ENCODE data around the gene EIF6.
"Not testable (repeated sequence)": the region's sequence is repeated elsewhere in the genome, so short reads cannot be mapped to it uniquely, and the experiment has no call there.

Gene EIF6

GRCh38 chr20:35277531-35278395 is 6.8 kb downstream of the EIF6 start, which contains the start of gene MMP24OS:
TSS of gene MMP24OS (minus strand) at chr20:35278122. CDS start at chr20:35277929, 193 bp downstream.
- DNase-seq, result peak; percentile 82 to 90

DNA sequence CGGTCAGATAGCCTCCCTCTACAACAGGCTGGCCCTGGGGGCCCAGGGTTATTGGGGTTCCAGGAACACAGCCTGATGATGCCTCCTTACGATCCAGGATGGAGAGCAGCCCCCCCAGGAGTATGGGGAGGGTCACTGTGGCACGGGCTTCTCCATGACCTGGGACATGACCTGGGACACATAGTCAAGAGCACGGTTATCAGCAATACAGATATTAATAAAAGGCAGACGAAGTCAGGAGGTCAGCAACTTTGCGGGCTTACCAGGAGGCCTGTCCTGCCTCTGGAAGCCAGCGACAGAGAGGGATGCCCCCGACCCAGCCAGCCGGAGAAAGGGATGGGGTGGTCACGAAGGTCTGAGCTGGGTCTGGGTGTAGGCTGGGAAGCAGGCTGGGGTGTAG is 7.4 kb downstream of the EIF6 start:
- DNase-seq, result no peak

DNA sequence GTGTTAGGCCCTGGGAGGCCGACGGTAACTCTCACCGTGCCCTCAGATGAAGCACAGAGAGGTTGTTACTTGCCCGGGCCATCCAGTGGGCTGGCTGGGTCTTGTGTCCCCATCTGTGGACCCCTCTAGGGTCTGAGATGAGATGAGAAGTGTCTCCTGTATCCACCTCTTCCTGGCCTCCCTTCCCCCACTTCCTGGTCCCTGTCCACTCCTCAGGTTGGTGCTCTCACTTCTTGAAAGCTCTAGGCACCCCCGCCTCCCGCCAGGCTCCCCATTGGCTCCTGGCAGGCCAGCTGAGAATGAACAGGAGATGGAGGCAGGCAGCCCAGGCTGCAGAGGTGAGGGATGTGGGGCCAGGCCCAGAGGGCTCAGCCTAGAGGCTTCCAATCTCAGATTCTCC is 8.2 kb downstream of the EIF6 start:
- DNase-seq, result no peak

DNA sequence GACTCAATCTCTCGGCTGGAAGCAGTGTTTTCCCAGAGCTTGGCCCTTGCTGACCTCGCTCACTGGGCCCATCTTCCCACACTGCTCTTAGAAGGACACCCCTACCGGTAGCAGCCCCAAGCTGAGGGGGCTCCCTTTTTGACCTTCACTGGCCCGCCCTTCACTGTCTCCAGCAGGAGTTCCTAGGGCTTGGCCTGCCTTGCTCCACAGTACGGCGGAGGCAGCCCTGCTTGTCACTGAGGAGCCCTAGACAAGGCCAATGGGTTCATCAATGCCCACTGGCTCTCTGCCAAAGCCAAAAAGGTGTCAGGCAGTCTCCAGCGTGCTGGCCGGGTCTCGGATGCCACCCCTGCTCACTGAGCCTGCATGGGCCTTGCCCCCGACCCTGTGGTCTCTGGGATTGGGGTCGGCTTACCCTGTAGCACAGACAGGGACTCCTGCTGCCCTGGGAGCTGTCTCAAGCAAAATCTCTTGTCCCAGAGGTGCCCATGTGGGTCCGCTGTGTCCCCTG is 8.8 kb downstream of the EIF6 start:
- DNase-seq, result no peak

- peak; percentile 21 to 25 for DNase-seq
Observed at GRCh38 chr20:35274172-35275092, 10.1 kb downstream of the EIF6 start.

DNA sequence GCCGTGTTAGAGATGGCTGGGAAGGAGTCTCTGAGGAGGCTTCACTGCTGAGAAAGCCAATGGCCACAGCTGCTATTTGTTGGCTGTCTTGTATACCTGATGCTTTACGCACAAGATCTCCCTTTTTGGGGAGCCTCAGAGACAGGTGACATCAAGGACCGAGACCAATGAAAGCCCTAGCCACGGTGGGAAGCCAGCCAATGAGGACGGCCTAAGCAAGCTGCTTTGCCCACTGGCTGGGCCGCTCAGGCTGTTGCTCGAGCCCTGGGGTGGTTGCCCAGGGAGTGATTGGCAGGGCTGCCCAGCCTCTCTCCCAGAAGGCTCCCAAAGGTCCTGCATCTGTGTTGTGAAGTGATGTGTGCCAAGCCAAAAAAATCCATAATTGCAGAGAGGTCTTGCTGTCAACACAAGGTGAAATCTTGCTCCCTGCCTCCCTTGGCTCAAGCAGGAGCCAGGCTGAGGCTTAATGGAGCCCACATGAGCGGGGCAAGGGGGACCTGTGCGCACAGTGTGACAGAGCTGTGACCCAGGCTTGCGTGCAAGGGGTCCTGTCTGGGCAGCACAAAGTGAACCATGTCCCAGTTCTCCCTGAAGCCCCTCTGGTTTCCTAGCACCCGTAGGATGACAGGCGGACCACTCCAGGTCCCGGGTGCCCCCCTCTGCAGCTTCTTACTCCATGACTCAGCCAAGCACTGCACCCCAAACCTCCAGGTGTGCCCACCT is 11.0 kb downstream of the EIF6 start:
- peak; percentile 30 to 33 for DNase-seq

- no peak for DNase-seq
Observed at GRCh38 chr20:35271904-35272303, 12.7 kb downstream of the EIF6 start.

DNA sequence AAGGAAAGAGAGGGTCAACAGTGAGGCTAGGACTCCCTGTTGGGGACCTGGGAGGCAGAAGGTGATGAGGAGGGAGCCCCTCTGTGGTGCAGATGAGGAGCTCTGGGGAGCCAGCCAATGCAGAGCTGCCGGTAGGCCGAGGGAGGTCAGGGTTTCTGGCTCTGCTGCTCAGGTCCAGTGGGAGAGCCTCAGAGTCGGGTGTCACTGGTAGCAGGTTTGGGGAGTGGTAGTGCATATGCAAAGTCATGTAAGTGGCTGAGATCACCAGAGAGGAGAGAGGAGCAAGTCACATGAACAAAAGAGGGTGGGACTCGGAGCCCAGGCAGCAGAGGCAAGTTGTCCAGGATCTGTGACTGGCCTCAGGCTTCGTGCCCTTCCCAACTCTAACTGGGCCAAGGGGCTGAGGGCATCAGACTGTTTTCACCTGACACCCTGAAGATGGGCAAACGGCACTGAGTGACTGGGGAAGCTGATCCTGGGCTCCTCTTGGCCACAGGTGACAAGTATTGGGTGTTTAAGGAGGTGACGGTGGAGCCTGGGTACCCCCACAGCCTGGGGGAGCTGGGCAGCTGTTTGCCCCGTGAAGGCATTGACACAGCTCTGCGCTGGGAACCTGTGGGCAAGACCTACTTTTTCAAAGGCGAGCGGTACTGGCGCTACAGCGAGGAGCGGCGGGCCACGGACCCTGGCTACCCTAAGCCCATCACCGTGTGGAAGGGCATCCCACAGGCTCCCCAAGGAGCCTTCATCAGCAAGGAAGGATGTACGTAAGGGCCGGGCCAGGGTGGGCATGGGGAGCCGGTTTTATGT is 13.3 kb downstream of the EIF6 start:
- no peak for DNase-seq

DNA sequence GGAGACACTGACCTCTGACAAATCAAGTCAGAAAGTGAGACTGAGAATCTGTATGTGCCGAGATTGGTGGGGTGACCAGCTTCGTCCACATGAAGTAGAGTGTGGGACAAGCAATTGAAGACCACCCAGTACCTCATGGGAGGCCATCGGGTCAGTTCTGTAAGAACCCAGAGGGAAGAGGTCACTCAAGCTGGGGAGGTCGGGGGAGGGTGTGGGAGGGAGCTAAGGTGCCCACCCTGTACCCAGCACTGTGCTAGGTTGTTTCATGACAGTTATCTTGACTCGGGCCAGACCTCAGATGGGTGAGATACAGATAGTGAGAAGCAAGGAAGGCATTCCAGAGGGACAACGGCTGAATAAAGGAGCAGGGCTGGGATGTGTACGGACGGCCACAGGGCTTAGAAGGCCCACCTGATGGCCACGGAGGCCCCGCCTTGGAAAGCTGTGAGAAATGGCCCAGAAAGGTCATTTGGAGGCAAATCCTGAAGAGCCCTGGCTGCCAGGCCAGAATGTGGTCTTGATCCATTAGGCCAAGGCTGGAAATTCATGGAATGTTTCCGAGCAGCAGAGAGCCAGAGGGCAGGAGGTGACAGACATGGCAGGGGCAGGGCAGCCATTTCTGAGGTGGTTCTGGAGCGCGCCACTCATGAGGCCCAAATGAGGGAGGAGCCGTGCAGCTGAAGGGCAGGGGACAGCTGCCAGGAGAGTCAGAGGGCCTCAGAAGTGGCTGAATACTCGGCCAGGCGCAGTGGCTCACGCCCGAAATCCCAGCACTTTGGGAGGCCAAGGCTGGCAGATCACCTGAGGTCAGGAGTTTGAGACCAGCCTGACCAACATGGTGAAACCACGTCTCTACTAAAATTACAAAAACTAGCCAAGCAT is 14.3 kb downstream of the EIF6 start:
- no peak for DNase-seq

DNA sequence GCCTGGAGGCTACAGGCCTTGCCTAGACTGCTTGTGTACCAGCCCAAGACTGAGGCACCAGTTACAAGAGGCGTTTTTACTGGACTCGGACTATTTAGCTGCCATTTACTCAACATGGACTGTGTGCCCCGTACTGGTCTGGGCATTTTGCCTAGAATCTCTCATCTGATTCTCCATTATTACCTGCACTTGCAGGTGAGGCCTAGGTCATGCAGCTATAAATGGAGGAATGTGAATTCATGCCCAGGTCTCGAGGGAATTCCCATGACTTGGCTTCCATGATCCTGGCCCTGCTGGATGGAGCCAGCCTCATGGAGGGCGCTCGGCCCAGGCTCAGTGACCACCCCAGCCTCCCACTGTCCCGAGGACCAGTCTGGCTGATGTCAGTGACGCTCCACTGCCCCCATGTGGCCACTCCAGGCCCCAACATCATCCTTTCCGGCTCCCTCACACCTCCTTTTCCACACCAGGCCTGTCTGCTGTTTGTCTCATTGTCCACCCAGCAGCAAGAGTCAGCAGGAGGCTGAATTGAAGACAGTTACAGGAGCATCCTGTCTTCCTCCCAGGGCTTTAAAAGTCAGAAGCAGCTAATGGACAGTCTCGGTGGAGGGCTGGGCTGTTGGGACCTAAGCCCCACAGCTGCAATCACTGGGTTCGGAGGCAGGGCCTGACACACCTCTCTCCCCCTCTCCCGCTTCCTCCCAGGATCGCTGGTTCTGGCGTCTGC is 15.4 kb downstream of the EIF6 start:
- DNase-seq, result peak; percentile 47 to 48

- no peak for DNase-seq
Observed at GRCh38 chr20:35267092-35267491, 17.5 kb downstream of the EIF6 start.

- no peak for DNase-seq
Observed at GRCh38 chr20:35264755-35265154, 19.8 kb downstream of the EIF6 start.

DNA sequence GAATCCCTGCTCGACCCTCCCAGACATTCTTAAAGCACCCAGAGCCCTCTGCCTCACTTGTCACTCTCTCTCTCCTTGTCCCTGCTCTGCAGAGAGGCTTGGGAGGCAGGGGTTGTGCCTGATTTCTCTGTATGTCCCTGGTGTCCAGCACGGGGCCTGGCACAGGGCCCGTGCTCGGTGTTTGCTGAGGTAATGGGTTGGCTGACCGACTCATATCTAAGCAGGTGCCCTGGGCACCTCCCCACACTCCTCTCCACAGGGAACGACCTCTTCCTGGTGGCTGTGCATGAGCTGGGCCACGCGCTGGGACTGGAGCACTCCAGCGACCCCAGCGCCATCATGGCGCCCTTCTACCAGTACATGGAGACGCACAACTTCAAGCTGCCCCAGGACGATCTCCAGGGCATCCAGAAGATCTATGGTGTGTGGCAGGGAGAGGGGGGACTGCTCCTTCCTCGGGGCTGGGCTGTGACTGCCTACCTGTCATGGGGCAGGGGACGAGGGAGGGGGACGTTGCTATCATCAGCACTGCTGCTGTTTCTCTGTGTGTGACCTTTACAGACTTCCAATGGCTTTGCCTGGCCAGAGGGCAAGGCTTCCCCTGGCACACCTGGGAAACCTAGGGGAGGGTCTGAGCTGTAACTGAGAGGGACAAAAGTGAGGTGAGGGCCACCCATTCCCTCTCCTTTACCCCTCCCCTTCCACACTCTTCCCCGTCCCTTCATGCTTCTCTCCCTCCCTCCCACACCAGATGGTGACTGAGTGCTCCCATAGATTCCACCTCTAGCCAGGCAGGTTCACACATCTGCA is 20.8 kb downstream of the EIF6 start:
- DNase-seq, result no peak

DNA sequence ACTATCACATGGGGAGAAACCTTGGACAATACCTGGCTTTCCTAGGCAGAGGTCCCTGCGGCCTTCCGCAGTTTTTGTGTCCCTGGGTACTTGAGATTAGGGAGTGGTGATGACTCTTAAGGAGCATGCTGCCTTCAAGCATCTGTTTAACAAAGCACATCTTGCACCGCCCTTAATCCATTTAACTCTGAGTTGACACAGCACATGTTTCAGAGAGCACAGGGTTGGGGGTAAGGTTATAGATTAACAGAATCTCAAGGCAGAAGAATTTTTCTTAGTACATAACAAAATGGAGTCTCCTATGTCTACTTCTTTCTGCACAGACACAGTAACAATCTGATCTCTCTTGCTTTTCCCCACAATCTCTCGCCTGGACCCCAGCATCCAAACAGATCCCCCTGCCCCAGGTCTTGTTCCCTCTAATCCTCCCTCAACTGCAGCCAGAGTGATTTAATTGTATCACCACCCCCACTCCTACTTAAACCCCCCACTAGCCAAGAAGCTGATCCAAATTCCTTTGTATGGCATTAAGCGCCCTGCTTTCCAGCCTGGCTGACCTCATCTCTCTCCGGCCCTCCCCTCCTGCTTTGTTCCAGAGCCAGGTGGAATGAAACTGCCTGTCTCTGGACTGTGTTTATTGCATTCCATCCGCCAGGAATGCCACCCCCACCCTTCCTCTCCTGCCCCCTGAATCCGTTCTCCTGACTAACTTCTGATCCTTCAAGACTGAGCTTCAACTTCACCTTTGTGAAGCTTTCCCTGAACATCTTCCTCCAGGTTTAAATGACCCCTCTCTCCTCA is 21.6 kb downstream of the EIF6 start:
- not testable (repeated sequence) for DNase-seq

GRCh38 chr20:35262321-35262720 is 22.3 kb downstream of the EIF6 start:
- not testable (repeated sequence) for DNase-seq

DNA sequence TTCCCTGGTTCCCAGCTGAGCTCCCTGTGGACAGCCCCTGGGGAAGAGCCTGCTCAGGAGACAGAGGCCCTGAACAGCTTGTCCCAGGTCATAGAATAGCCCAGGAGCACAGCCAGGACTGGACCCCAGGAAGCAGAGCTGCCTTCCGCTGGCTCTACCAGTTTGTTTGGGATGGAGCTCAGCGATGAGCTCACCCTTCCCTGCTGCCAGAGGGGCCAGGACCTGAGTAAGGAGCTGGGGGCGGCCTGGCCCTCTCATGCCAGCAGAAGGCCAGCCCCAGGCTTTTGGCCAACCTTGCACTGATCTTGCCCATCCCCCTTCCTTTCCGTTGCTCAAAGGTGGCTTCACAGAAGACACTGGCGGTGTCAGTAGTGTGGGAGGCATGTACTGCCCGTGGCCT is 24.1 kb downstream of the EIF6 start:
- no peak for DNase-seq

GRCh38 chr20:35257175-35257909 is 27.2 kb downstream of the EIF6 start:
- DNase-seq, result no peak

Measured in NCI-H2081 (cell line).